H9 (cell line): ENCODE data around the gene TAS1R1. TPM values are rescaled to one million over a fixed set of nuclear protein-coding genes. Genes with fewer than 3 reads are reported as not detected.

Source experiments
- DNase-seq: peaks from one replicate; pipeline ENCODE4 v3.0.0-alpha.2; 2017
- H2AFZ ChIP-seq: one replicate; pipeline ENCODE4 v1.6.1; 2013; ENCODE audit warnings: mild to moderate bottlenecking, low read length, control low read depth, moderate library complexity
- H2AK5ac ChIP-seq: 2 replicates; pipeline ENCODE4 v1.6.1; 2013; ENCODE audit warnings: low read length, control low read depth, mixed read lengths; ENCODE audit not compliant: insufficient read length
- H2BK120ac ChIP-seq: one replicate; pipeline ENCODE4 v1.6.1; 2013; ENCODE audit warnings: low read depth, mild to moderate bottlenecking, low read length, control low read depth, inconsistent platforms; ENCODE audit not compliant: poor library complexity, severe bottlenecking
- H2BK12ac ChIP-seq: 2 replicates; pipeline ENCODE4 v1.6.1; 2013; ENCODE audit warnings: low read length, control low read depth, mixed read lengths, low read depth; ENCODE audit not compliant: insufficient read length
- H2BK15ac ChIP-seq: 2 replicates; pipeline ENCODE4 v1.6.1; 2013; ENCODE audit warnings: low read depth, low read length, control low read depth
- H2BK20ac ChIP-seq: one replicate; pipeline ENCODE4 v1.6.1; 2013; ENCODE audit warnings: low read depth, mild to moderate bottlenecking, low read length, control low read depth, inconsistent platforms; ENCODE audit not compliant: poor library complexity, severe bottlenecking
- H2BK5ac ChIP-seq: 2 replicates; pipeline ENCODE4 v1.6.1; 2013; ENCODE audit warnings: low read length, control low read depth, mixed read lengths; ENCODE audit not compliant: insufficient read length
- H3K14ac ChIP-seq: 2 replicates; pipeline ENCODE4 v1.6.1; 2013; ENCODE audit warnings: low read length, control low read depth; ENCODE audit not compliant: insufficient read depth
- H3K18ac ChIP-seq: 2 replicates; pipeline ENCODE4 v1.6.1; 2013; ENCODE audit warnings: low read depth, mild to moderate bottlenecking, mixed read lengths, low read length, control low read depth; ENCODE audit not compliant: insufficient read length
- H3K23ac ChIP-seq: 2 replicates; pipeline ENCODE4 v1.6.1; 2013; ENCODE audit warnings: low read length, control low read depth, mixed read lengths, low read depth; ENCODE audit not compliant: insufficient read length
- H3K23me2 ChIP-seq: 2 replicates; pipeline ENCODE4 v1.6.1; 2013; ENCODE audit warnings: low read depth, mild to moderate bottlenecking, mixed read lengths, low read length, control low read depth; ENCODE audit not compliant: insufficient read length, poor library complexity, severe bottlenecking
- H3K27ac ChIP-seq: 2 replicates; pipeline ENCODE4 v1.5.1; 2013; ENCODE audit warnings: low read length, control low read depth, mixed read lengths, low read depth; ENCODE audit not compliant: insufficient read length
- H3K27me3 ChIP-seq: 2 replicates; pipeline ENCODE4 v1.6.1; 2013; ENCODE audit warnings: low read length, control low read depth, inconsistent platforms; ENCODE audit not compliant: insufficient read depth
- H3K4ac ChIP-seq: 2 replicates; pipeline ENCODE4 v1.6.1; 2013; ENCODE audit warnings: low read depth, mild to moderate bottlenecking, control low read depth, inconsistent platforms, low read length, moderate library complexity
- H3K4me1 ChIP-seq: 2 replicates; pipeline ENCODE4 v1.6.1; 2013; ENCODE audit warnings: low read length, control low read depth, inconsistent platforms; ENCODE audit not compliant: insufficient read depth
- H3K4me2 ChIP-seq: 2 replicates; pipeline ENCODE4 v1.6.1; 2013; ENCODE audit warnings: low read length, control low read depth, mixed read lengths; ENCODE audit not compliant: insufficient read length, insufficient read depth
- H3K56ac ChIP-seq: 2 replicates; pipeline ENCODE4 v1.6.1; 2013; ENCODE audit warnings: low read depth, mild to moderate bottlenecking, mixed read lengths, low read length, control low read depth; ENCODE audit not compliant: insufficient read length
- H3K79me1 ChIP-seq: 2 replicates; pipeline ENCODE4 v1.6.1; 2013; ENCODE audit warnings: low read depth, mild to moderate bottlenecking, moderate library complexity, low read length, control low read depth, inconsistent platforms; ENCODE audit not compliant: insufficient read depth, poor library complexity, severe bottlenecking
- H3K79me2 ChIP-seq: 2 replicates; pipeline ENCODE4 v1.6.1; 2013; ENCODE audit warnings: low read length, control low read depth, inconsistent platforms; ENCODE audit not compliant: insufficient read depth
- H3K9ac ChIP-seq: 2 replicates; pipeline ENCODE4 v1.6.1; 2013; ENCODE audit warnings: low read length, control low read depth, mixed read lengths; ENCODE audit not compliant: insufficient read length; ENCODE audit errors: extremely low read depth
- H3K9me3 ChIP-seq: one replicate; pipeline ENCODE4 v1.6.1; 2013; ENCODE audit warnings: low read depth, low read length, inconsistent platforms; ENCODE audit not compliant: control insufficient read depth
- H3T11ph ChIP-seq: one replicate; pipeline ENCODE4 v1.6.1; 2013; ENCODE audit warnings: mild to moderate bottlenecking, low read length, control low read depth, inconsistent platforms
- H4K20me1 ChIP-seq: one replicate; pipeline ENCODE4 v1.6.1; 2013; ENCODE audit not compliant: control insufficient read depth, insufficient read length, insufficient read depth
- H4K5ac ChIP-seq: 2 replicates; pipeline ENCODE4 v1.6.1; 2013; ENCODE audit warnings: low read depth, mild to moderate bottlenecking, mixed read lengths, low read length, control low read depth; ENCODE audit not compliant: insufficient read length
- H4K8ac ChIP-seq: replicated peaks from 2 replicates; pipeline ENCODE4 v1.6.1; 2013; ENCODE audit warnings: low read length, control low read depth, mixed read lengths, low read depth; ENCODE audit not compliant: insufficient read length
- H4K91ac ChIP-seq: 2 replicates; pipeline ENCODE4 v1.6.1; 2013; ENCODE audit warnings: low read depth, mild to moderate bottlenecking, moderate library complexity, mixed read lengths, low read length, control low read depth; ENCODE audit not compliant: insufficient read length
- H3K27ac Mint-ChIP-seq, 3 experiments: 2 replicates in 2 of 3; 3 replicates in 1 of 3; pipeline ENCODE4 v1.8.0; 2020 to 2021; ENCODE audit warnings: mixed read lengths in 3 of 3, mild to moderate bottlenecking in 1 of 3, moderate library complexity in 1 of 3
- H3K27me3 Mint-ChIP-seq: 2 replicates; pipeline ENCODE4 v1.8.0; 2021; ENCODE audit warnings: low read depth, mild to moderate bottlenecking, moderate library complexity, mixed read lengths
- H3K36me3 Mint-ChIP-seq, 3 experiments: 2 replicates in 2 of 3; 3 replicates in 1 of 3; pipeline ENCODE4 v1.8.0; 2020 to 2021; ENCODE audit warnings: low read depth in 3 of 3, mixed read lengths in 3 of 3; ENCODE audit not compliant: insufficient read depth in 1 of 3
- H3K4me1 Mint-ChIP-seq, 2 experiments: 2 replicates each; pipeline ENCODE4 v1.8.0; 2020; ENCODE audit warnings: mixed read lengths in 2 of 2
- H3K4me3 Mint-ChIP-seq, 2 experiments: 2 replicates in 1 of 2; 3 replicates in 1 of 2; pipeline ENCODE4 v1.8.0; 2020 to 2021; ENCODE audit warnings: mild to moderate bottlenecking in 2 of 2, mixed read lengths in 2 of 2, moderate library complexity in 1 of 2
- H3K9me3 Mint-ChIP-seq, 2 experiments: 2 replicates in 1 of 2; 3 replicates in 1 of 2; pipeline ENCODE4 v1.8.0; 2020; ENCODE audit warnings: mild to moderate bottlenecking in 2 of 2, mixed read lengths in 2 of 2, moderate library complexity in 1 of 2
- WGBS: extraction: QIAGEN DNeasy Blood & Tissue Kit; methylation state at CpG from one replicate; pipeline ENCODE4 v1.1.7; 2013; ENCODE audit warnings: missing lambda C conversion rate, low lambda C conversion rate, mixed read lengths; ENCODE audit not compliant: insufficient read length; ENCODE audit errors: extremely low coverage; 5-methylcytosine and 5-hydroxymethylcytosine counted together
- total RNA-seq: library from RNA; stranded (reverse); gene quantifications from 2 replicates; pipeline ENCODE4 v1.2.1, GENCODE V29; 2021
- TF ChIP-seq, protein P1 (sequence below): fragments of 200-600 bp; sonication (generic); conservative IDR thresholded peaks from 3 replicates; pipeline ENCODE4 v1.8.0; 2021; ENCODE audit warnings: antibody characterized with exemption, mild to moderate bottlenecking

Gene TAS1R1
- total RNA-seq, 1 experiment from 2014 or later, result not detected

DNA sequence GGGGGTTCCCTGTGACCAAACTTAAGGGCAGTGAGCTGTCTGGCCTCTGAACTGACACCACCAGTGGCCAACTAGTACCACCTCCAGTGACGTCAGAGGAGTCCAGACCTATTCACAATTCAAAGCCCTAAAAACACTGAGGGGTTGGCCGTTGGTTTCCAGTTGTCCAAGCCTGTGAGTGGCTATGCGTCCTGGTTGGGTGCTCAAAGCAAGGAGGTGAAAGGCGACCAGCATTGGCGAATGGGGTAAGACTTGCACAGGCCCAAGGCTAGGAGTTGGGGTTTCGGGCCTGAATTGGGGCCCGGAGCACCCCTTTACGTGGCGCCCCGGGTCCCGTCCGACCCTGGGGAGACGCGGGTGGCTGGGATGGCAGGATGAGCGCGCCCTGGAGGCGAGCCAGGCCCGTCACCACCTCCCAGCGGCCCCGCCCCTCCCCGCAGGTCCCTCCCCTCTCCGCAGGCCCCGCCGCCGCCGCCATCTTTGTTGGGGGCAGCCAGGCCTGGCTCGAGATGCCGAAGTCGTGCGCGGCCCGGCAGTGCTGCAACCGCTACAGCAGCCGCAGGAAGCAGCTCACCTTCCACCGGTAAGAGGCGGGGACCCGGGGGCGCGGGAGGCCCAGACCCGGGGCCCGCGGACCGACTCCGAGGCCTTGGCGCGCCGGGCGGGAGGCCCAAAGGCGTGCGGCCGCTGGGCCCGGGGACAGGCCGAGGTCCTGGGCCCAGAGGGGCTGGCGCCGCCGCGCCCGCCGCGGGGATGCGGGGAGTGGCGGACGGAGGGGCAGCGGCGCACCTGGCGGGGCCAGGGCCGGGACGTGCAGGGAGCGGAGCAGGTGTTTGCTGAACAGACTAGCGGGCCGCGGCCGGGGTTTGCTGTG is 69.8 kb downstream of the TAS1R1 start, which contains the start of gene THAP3:
Gene THAP3, plus strand, starts transcription at position 159 of the 874 bp plus-strand sequence. Its CDS starts 351 bp downstream, at position 510.
- Mint-ChIP-seq H3K9me3 (no peaks in the 10 kb centered on the region), H3K4me1 (peaks cover 12 to 23% of the 10 kb centered on the region in 2 experiments), H3K4me3 (peak within 1 kb of the TSS; percentile 78 to 93), H3K27me3 (no peaks in the 10 kb centered on the region), H3K27ac (peak within 1 kb of the TSS; percentile 94 to 99 (median 97)), H3K36me3 (peaks cover 31 to 74% (median 68%) of the 10 kb centered on the region in 3 experiments)
- Histone ChIP-seq H4K20me1 (peaks cover 2% of the 10 kb centered on the region), H3K56ac (no peak within 1 kb of the TSS), H2BK20ac (no peak within 1 kb of the TSS), H3K27ac (no peak within 1 kb of the TSS), H2BK12ac (no peak within 1 kb of the TSS), H2AFZ (no peak within 1 kb of the TSS), H4K5ac (no peak within 1 kb of the TSS), H3K27me3 (no peaks in the 10 kb centered on the region), H3K4ac (no peak within 1 kb of the TSS), H3K18ac (peak within 1 kb of the TSS; percentile 15), H3K4me1 (no peaks in the 10 kb centered on the region), H2AK5ac (no peak within 1 kb of the TSS), H3K23ac (no peak within 1 kb of the TSS), H3K9ac (peak within 1 kb of the TSS; percentile 34), H3K4me2 (peak within 1 kb of the TSS; percentile 98), H2BK5ac (no peak within 1 kb of the TSS), H2BK15ac (no peak within 1 kb of the TSS), H3T11ph (no peak within 1 kb of the TSS), H2BK120ac (no peak within 1 kb of the TSS), H3K23me2 (peaks cover 5% of the 10 kb centered on the region), H3K9me3 (no peaks in the 10 kb centered on the region), H3K79me2 (0 out of 2 replicates have a peak, but pooled peaks cover 4% of the 10 kb centered on the region), H4K8ac (no peak within 1 kb of the TSS), H4K91ac (no peak within 1 kb of the TSS), H3K14ac (peak within 1 kb of the TSS; percentile 61; the same call in 1 of the 2 replicates), H3K79me1 (peaks cover 5% of the 10 kb centered on the region)
- peak; percentile 91 for DNase-seq
- TF ChIP-seq, protein P1, sequence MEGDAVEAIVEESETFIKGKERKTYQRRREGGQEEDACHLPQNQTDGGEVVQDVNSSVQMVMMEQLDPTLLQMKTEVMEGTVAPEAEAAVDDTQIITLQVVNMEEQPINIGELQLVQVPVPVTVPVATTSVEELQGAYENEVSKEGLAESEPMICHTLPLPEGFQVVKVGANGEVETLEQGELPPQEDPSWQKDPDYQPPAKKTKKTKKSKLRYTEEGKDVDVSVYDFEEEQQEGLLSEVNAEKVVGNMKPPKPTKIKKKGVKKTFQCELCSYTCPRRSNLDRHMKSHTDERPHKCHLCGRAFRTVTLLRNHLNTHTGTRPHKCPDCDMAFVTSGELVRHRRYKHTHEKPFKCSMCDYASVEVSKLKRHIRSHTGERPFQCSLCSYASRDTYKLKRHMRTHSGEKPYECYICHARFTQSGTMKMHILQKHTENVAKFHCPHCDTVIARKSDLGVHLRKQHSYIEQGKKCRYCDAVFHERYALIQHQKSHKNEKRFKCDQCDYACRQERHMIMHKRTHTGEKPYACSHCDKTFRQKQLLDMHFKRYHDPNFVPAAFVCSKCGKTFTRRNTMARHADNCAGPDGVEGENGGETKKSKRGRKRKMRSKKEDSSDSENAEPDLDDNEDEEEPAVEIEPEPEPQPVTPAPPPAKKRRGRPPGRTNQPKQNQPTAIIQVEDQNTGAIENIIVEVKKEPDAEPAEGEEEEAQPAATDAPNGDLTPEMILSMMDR, result peak; percentile 50
- WGBS, result no CpG with 5 or more reads among the region's 73 CpGs
